ENCODE measurements around the gene MTMR2.
A peak's percentile ranks its signal among the peaks of the same experiment; 100 is the strongest.

MTMR2 gene

GRCh38 chr11:95790933-95791708, 132.8 kb downstream of the MTMR2 start:
- peak; percentile 0 for ATAC-seq
- TF ChIP-seq TCF4 (CRISPR knock-in tag; IDR thresholded peaks at IDR 0.05; ENCODE audit: borderline replicate concordance) (no peak), PPARA (CRISPR knock-in tag; IDR thresholded peaks at IDR 0.05; ENCODE audit: borderline replicate concordance) (no peak), BACH2 (CRISPR knock-in tag; IDR thresholded peaks at IDR 0.05; ENCODE audit: borderline replicate concordance) (no peak), CSRNP3 (CRISPR knock-in tag; IDR thresholded peaks at IDR 0.05) (no peak), ISL1 (CRISPR knock-in tag; IDR thresholded peaks at IDR 0.05) (no peak), RARB (CRISPR knock-in tag; IDR thresholded peaks at IDR 0.05) (no peak), CSDC2 (CRISPR knock-in tag; IDR thresholded peaks at IDR 0.05) (no peak)

- TF ChIP-seq OSR1 (CRISPR knock-in tag; IDR thresholded peaks at IDR 0.05), result no peak
- TF ChIP-seq CSDC2 (CRISPR knock-in tag; IDR thresholded peaks at IDR 0.05), result no peak
- no peak for TF ChIP-seq ARNTL (CRISPR knock-in tag; IDR thresholded peaks at IDR 0.05; ENCODE audit: borderline replicate concordance, low read depth)
- no peak for TF ChIP-seq TCF4 (CRISPR knock-in tag; IDR thresholded peaks at IDR 0.05; ENCODE audit: borderline replicate concordance)
- no peak for TF ChIP-seq ZNF70 (CRISPR knock-in tag; IDR thresholded peaks at IDR 0.05)
- TF ChIP-seq BACH2 (CRISPR knock-in tag; IDR thresholded peaks at IDR 0.05; ENCODE audit: borderline replicate concordance), result no peak
- no peak for TF ChIP-seq ZFP30 (CRISPR knock-in tag; IDR thresholded peaks at IDR 0.05)
- no peak for TF ChIP-seq ZFP3 (CRISPR knock-in tag; IDR thresholded peaks at IDR 0.05)
- no peak for TF ChIP-seq CREB5 (CRISPR knock-in tag; IDR thresholded peaks at IDR 0.05; ENCODE audit: low read depth)
- TF ChIP-seq ZC3H10 (CRISPR knock-in tag; IDR thresholded peaks at IDR 0.05), result no peak
- ATAC-seq, result peak; percentile 81
Measured at GRCh38 chr11:95790123-95790932, 133.6 kb downstream of the MTMR2 start, which contains the start of gene CEP57. Gene CEP57 (plus strand): TSS chr11:95790498. CDS start chr11:95790699, 201 bp downstream.

GRCh38 chr11:95789506-95790122, 134.3 kb downstream of the MTMR2 start, which contains the start of gene FAM76B:
Gene FAM76B (minus strand): TSS chr11:95789782. CDS start chr11:95789478, 304 bp downstream.
- ATAC-seq, result peak; percentile 85

More at GRCh38 chr11:95789506-95790122, 134.3 kb downstream of the MTMR2 start, which contains the start of gene FAM76B:
- no peak for TF ChIP-seq RARB (CRISPR knock-in tag; IDR thresholded peaks at IDR 0.05)
- TF ChIP-seq ZFP3 (CRISPR knock-in tag; IDR thresholded peaks at IDR 0.05), result 0 out of 2 replicates have a peak, but pooled peaks have one; percentile 23
- TF ChIP-seq ESRRG (CRISPR knock-in tag; IDR thresholded peaks at IDR 0.05), result no peak
- no peak for TF ChIP-seq PPARA (CRISPR knock-in tag; IDR thresholded peaks at IDR 0.05; ENCODE audit: borderline replicate concordance)
- peak; percentile 43; the same call in 1 of the 2 replicates for TF ChIP-seq TSHZ2 (CRISPR knock-in tag; IDR thresholded peaks at IDR 0.05)
- no peak for TF ChIP-seq SNAI2 (CRISPR knock-in tag; IDR thresholded peaks at IDR 0.05)
- TF ChIP-seq ARNTL (CRISPR knock-in tag; IDR thresholded peaks at IDR 0.05; ENCODE audit: borderline replicate concordance, low read depth), result no peak
- TF ChIP-seq ZNF565 (CRISPR knock-in tag; conservative IDR thresholded peaks at IDR 0.05; ENCODE audit: low read depth), result no peak
